Measurements from ENCODE around the gene TNFSF10.

DNA sequence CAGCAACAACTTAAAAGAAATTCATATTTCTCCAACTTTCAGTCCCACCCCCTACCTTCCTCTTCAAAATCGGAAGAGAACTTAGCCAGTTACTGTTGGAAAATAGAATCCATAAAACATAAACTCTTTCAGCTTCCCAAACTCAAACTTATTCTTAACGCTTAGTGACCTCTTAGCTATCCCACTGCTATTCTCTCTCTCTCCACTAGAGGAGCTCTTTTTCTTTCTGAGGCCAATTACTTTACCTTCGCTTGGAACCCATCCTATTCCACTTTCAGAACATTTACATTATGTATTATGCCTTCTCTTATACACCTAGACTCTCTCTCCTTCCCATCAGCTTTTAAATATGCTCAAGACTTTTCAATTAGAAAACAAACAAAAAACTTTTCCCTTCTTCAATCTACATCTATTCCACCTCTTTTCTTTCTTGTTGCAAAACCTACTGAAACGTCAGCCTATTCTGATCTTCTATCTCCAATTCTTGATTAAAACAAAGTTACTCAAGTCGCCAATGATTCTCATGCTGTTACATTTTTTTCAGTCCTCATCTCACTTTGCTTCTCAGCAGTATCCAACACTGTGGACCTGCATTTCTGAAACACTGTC lies 61.6 kb downstream of the TNFSF10 start:
- TF ChIP-seq SP1 (IDR thresholded peaks at IDR 0.05; ENCODE audit: low read depth, low read length): no peak
- TF ChIP-seq EZH2 (IDR thresholded peaks at IDR 0.05; ENCODE audit: low read depth, low read length, severe bottlenecking): no peak
- TF ChIP-seq POLR2AphosphoS5 (IDR thresholded peaks at IDR 0.05; ENCODE audit: low read depth, low read length): no peak
- no peak for TF ChIP-seq ATF3 (IDR thresholded peaks at IDR 0.05; ENCODE audit: insufficient read depth, low read depth, low read length)
- TF ChIP-seq BRCA1 (IDR thresholded peaks at IDR 0.05; ENCODE audit: low read depth, low read length): no peak
- peak in 2 of 3 experiments; percentile 50 to 80; a peak in 2 of 4 replicates for TF ChIP-seq CTCF (IDR thresholded peaks at IDR 0.05; ENCODE audit: control extremely low read depth in 1 of 3, insufficient read depth in 1 of 3, low read depth in 1 of 3, low read length in 3 of 3)
- no peak for TF ChIP-seq E2F6 (IDR thresholded peaks at IDR 0.05)

Data from H1 (cell line).